Placental pericyte (primary cell): ENCODE results near the gene SPDYA. TPM values are rescaled to one million over a fixed set of nuclear protein-coding genes. Genes with fewer than 3 reads are reported as not detected.

ENCODE experiments used
- total RNA-seq: library from RNA; depleted of rRNA; stranded (reverse); fragments of >200 nt; gene quantifications from 2 replicates; pipeline ENCODE4 v1.2.3, GENCODE V29; 2012

Gene SPDYA
- total RNA-seq, result 0.57 and 0.66 TPM in 2 replicates

DNA sequence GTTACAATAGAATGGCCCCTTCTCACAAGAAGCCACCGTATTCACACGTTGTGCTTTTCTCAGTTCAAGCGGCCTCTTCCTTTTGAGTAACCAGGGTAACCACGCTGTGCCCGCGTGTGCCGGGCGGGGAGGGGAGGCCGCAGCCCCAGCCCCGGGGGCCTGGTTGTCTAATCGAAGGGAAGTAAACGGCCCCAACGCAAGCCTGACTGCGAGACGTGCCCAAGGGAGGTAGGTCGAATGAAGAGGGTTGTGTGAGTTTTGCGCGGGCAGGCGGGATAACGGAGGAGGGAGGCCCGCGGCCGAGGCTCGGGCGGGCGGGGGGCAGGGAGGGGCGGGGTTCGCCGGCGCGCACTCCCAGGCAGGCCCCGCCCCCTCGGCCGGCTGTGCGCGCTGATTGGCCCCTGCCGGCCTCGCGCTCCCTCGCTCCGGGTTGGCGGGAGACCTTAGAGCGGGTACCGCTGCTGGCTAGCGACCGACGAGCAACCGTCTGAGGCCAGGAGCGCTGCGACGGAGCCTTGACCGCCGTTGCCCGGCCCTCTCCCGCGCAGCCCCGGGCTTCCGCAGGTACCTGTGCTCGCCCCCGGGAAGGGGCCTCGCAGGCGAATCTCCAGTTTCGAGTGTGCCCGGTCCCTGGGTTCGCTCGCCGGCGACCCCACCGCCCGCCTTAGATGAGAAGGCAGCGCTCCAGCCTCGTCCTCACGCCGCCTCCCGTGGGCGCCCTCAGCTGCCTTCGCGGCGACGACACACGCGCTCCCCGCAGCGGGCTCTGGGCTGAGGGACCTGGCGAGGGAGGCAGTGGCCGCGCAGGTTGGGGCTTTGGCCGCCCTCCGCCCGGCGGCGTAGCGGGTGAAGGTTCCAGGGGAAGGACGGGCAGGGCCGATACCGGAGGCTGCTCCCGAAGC lies at the start of gene SPDYA:
Gene SPDYA, plus strand, starts transcription at position 451 of the 902 bp plus-strand sequence. CDS start 5,181 bp downstream, outside the sequence.

DNA sequence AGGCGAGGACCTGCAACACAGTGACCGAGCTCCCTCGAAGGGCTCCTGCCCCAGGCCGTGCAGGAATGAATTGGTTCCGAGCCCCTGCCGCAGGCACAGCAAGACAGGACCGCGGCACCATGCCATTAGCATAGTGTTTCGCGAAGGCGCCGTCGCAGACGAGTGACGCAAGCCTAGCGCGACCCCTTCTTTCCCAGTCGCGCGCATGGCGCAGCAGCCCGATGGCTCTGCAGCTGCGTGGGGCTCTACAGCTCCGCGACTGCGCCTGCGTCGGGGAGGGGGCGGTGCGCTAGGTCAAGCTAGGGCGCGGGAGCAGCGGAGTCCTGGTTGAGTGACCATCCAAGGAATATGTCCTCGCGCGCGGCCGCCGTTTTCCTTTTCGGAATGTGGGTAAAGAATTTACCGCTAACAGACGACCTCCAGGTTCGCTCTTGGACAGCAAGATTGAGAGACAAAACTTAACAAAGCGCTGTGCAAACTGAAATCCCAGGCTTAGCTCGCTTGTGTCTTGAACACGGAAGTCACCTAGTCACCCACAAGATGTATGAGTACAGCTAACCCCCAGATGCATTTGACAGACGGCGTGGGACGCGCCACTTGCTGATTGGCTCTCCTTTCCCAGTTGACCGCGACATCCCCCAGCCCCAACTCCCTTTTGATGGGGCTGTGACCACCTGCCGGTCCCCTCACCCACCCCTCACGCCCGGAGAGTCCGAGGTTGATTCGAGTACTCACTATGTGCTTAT lies 59.7 kb downstream of the SPDYA start, which contains the start of gene TRMT61B:
Gene TRMT61B, minus strand, starts transcription at position 164 of the 746 bp plus-strand sequence. Its CDS starts 32 bp downstream, at position 132.

DNA sequence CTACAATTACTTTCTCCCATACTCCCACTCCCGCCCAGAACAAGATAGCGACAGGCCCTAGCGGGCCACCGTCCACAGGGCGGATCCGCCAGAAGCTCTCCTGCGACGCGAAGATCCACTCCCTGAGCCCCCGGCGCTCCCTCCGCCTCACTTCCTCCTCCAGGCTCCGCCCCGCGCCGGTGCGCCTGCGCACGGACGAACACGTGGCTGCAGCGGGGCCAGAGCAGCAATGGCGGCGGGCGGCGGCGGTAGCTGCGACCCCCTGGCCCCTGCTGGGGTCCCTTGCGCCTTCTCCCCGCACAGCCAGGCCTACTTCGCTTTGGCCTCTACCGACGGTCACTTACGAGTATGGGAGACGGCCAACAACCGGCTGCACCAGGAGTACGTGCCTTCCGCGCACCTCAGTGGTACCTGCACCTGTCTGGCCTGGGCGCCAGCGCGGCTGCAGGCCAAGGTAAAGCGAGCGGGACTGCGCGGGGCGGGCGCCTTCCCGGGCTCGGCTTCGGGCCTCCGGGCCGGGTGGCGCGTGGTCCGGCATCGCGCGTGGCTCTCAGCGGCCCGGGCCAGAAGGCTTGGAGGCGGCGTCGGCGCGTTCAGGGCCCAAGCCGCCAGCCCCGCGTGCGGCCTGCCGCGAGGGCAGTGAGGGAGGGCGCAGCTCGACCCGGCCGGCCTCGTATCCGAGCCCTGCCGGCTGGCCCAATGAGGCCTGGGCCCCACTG lies 84.0 kb downstream of the SPDYA start, which contains the start of gene WDR43:
Gene WDR43, plus strand, starts transcription at position 198 of the 719 bp plus-strand sequence. Its CDS starts 32 bp downstream, at position 230.

Other genes with a start within 250 kb of the SPDYA start
- gene PPP1CB, start 59.0 kb upstream of the SPDYA start, total RNA-seq, result 175 and 225 TPM in 2 replicates
- gene TRMT61B, start 59.5 kb downstream of the SPDYA start, total RNA-seq, result 10.9 and 13.7 TPM in 2 replicates
- gene WDR43, start 83.8 kb downstream of the SPDYA start, total RNA-seq, result 73.3 and 120 TPM in 2 replicates
- gene TOGARAM2, start 170.5 kb downstream of the SPDYA start, total RNA-seq, result under 0.01 TPM in 2 replicates